HG03571 (cell line): ENCODE measurements around the gene TP63.

Experiments used
- ATAC-seq: cut with Tn5 transposase; IDR thresholded peaks from one replicate; pipeline ENCODE4 v1.9.1; 2021; ENCODE audit not compliant: unreplicated experiment

Gene TP63

GRCh38 chr3:189806171-189806951, 175.2 kb downstream of the TP63 start:
- no peak for ATAC-seq

- no peak for ATAC-seq
Observed at GRCh38 chr3:189808246-189809007, 177.2 kb downstream of the TP63 start.

- no peak for ATAC-seq
Observed at GRCh38 chr3:189809583-189809982, 178.4 kb downstream of the TP63 start.

- ATAC-seq, result no peak
Observed at GRCh38 chr3:189812806-189813465, 181.7 kb downstream of the TP63 start.

GRCh38 chr3:189813647-189814240, 182.6 kb downstream of the TP63 start:
- no peak for ATAC-seq

GRCh38 chr3:189820365-189820720, 189.2 kb downstream of the TP63 start:
- peak; percentile 55 for ATAC-seq

GRCh38 chr3:189821262-189821661, 190.1 kb downstream of the TP63 start:
- ATAC-seq, result no peak

- no peak for ATAC-seq
Observed at GRCh38 chr3:189822726-189823125, 191.5 kb downstream of the TP63 start.

GRCh38 chr3:189824629-189825312, 193.6 kb downstream of the TP63 start:
- ATAC-seq, result no peak

- ATAC-seq, result no peak
Observed at GRCh38 chr3:189826566-189826965, 195.4 kb downstream of the TP63 start.

- ATAC-seq, result no peak
Observed at GRCh38 chr3:189827108-189827507, 195.9 kb downstream of the TP63 start.

GRCh38 chr3:189830401-189830800, 199.2 kb downstream of the TP63 start:
- no peak for ATAC-seq

- ATAC-seq, result no peak
Observed at GRCh38 chr3:189833266-189833665, 202.1 kb downstream of the TP63 start.

GRCh38 chr3:189833996-189834395, 202.8 kb downstream of the TP63 start:
- no peak for ATAC-seq

- no peak for ATAC-seq
Observed at GRCh38 chr3:189834462-189834861, 203.3 kb downstream of the TP63 start.

GRCh38 chr3:189836795-189837194, 205.6 kb downstream of the TP63 start:
- ATAC-seq, result no peak

- ATAC-seq, result no peak
Observed at GRCh38 chr3:189838291-189838690, 207.1 kb downstream of the TP63 start.

GRCh38 chr3:189839576-189839975, 208.4 kb downstream of the TP63 start:
- no peak for ATAC-seq

GRCh38 chr3:189841473-189842205, 210.4 kb downstream of the TP63 start:
- no peak for ATAC-seq
